ENCODE results near the gene SULF2. TPM values are rescaled to one million over a fixed set of nuclear protein-coding genes. Genes with fewer than 3 reads are reported as not detected.
A peak's percentile ranks its signal among the peaks of the same experiment; 100 is the strongest.

The SULF2 gene
- total and polyA plus RNA-seq, 3 donors from 2014 or later, result 61.5 to 117 (median 95.6) TPM

DNA sequence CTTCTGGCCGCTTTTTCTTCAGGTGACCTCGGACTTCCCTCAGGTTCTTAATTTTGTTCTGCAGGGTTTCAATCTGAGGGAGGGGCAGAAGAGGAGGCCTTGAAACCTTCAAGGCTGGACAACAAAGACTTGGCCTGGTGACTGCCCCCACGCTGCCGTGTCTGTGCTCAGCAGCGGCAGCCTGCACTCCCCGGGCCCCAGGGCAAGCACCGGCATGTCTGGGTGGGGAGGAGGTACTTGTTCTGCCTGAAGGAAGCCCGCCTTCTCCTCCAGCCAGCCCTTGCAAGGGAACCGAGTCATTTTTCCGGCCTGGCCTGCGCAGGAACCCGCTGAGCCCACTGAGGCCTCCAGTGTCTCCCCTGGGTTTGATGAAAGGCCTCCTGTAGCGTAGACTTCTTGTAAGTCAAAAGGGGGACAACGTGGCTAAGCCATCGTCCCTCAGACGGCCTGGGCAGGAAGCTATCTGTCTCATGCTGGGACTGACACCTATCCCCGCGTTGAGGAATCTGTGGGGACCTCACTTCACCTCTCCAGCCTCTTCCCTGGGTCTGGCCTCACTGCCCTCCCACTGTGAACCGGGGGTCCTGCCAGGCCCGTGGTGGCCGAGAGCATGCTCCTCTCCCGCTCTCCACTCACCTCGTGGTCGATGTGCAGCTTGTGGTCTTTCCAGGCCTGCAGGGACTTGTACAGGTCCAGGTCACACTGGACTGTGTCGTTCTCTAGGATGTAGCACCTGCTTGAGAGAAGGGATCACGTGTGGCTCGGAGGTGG is 119.9 kb downstream of the SULF2 start:
- H3K4me3 ChIP-seq, result no peak overlapping the region
- TF ChIP-seq POLR2A (IDR thresholded peaks at IDR 0.05), result no peak
- TF ChIP-seq, protein P1, sequence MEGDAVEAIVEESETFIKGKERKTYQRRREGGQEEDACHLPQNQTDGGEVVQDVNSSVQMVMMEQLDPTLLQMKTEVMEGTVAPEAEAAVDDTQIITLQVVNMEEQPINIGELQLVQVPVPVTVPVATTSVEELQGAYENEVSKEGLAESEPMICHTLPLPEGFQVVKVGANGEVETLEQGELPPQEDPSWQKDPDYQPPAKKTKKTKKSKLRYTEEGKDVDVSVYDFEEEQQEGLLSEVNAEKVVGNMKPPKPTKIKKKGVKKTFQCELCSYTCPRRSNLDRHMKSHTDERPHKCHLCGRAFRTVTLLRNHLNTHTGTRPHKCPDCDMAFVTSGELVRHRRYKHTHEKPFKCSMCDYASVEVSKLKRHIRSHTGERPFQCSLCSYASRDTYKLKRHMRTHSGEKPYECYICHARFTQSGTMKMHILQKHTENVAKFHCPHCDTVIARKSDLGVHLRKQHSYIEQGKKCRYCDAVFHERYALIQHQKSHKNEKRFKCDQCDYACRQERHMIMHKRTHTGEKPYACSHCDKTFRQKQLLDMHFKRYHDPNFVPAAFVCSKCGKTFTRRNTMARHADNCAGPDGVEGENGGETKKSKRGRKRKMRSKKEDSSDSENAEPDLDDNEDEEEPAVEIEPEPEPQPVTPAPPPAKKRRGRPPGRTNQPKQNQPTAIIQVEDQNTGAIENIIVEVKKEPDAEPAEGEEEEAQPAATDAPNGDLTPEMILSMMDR (IDR thresholded peaks at IDR 0.05), result no peak
- H3K9me3 ChIP-seq, result no peaks in the 10 kb centered on the region
- H3K27me3 ChIP-seq, result no peaks in the 10 kb centered on the region
- 71 to 88% methylated on average over 14 to 26 of the region's 27 CpGs for WGBS, 2 donors
- DNase-seq, result peak; percentile 49
- no peaks in the 10 kb centered on the region for H3K36me3 ChIP-seq (ENCODE audit: low read depth, missing control alignments)
- H3K27ac ChIP-seq, result peak overlapping the region; percentile 35 to 69
- H3K4me1 ChIP-seq, result peaks cover 42% of the 10 kb centered on the region
- intact Hi-C loops (cut with DNase I; ENCODE audit: low total_unique reads), result no loop called here

DNA sequence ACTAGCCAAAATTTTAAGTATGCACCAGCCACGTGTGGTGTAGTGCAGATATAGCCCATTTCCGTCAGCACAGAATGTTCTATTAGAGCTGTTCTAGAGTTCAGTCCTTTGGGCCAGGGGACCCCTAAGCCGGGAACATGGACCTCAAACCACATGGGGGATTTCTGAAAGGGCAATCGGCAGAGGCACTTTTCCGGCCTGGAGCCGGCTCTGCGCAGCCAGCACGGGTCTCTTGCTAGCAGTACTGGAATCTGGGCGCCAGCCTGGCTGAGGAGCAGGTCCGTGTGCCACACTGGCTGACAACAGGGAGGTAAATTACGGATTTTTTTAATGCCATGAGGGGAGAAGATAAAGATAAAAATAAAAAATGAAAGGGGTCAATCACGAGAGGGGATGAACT is 120.5 kb downstream of the SULF2 start:
- Histone ChIP-seq H3K27me3 (no peaks in the 10 kb centered on the region), H3K9me3 (no peaks in the 10 kb centered on the region), H3K4me3 (no peak overlapping the region), H3K36me3 (ENCODE audit: low read depth, missing control alignments) (no peaks in the 10 kb centered on the region), H3K4me1 (peaks cover 46% of the 10 kb centered on the region), H3K27ac (peak overlapping the region in 1 of 2 donors; percentile 69)
- no peak for TF ChIP-seq POLR2A (IDR thresholded peaks at IDR 0.05)
- TF ChIP-seq, protein P1 (IDR thresholded peaks at IDR 0.05), result no peak
- DNase-seq, result peak; percentile 31
- 71 to 75% methylated on average over 10 to 12 of the region's 12 CpGs for WGBS, 2 donors
- intact Hi-C loops (cut with DNase I; ENCODE audit: low total_unique reads), result loop anchor here (5.0 kb wide), 1 partner anchor 958 kb away; no protein-coding TSS in a partner anchor

DNA sequence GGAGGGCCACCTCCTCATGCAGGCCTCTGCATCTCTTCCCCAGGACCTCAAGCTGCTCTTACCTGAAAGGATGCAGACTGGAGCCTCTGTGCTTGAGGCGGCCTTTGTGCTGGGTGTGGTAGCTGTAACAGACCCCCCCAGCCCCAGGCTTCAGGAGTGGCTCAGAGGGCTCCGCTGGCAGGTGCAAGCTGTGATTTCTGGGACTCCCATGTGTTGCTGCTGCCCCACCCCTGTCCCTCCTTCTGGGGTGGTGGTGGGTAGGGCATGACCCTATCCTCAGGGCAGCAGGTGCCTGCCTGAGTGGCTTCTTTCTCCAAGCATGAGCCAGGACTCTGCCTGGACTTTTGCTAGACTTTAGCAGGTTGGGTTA is 121.2 kb downstream of the SULF2 start:
- Histone ChIP-seq H3K4me1 (peaks cover 46% of the 10 kb centered on the region), H3K27ac (peak overlapping the region in 1 of 2 donors; percentile 69), H3K9me3 (no peaks in the 10 kb centered on the region), H3K4me3 (no peak overlapping the region), H3K27me3 (no peaks in the 10 kb centered on the region), H3K36me3 (ENCODE audit: low read depth, missing control alignments) (no peaks in the 10 kb centered on the region)
- 91% methylated on average over 2 of the region's 2 CpGs; no CpG with 5 or more reads in 1 of the 2 donors for WGBS, 2 donors
- intact Hi-C loops (cut with DNase I; ENCODE audit: low total_unique reads), result loop anchor here (5.0 kb wide), 1 partner anchor 958 kb away; no protein-coding TSS in a partner anchor
- TF ChIP-seq POLR2A (IDR thresholded peaks at IDR 0.05), result no peak
- TF ChIP-seq, protein P1 (IDR thresholded peaks at IDR 0.05), result no peak
- DNase-seq, result no peak

DNA sequence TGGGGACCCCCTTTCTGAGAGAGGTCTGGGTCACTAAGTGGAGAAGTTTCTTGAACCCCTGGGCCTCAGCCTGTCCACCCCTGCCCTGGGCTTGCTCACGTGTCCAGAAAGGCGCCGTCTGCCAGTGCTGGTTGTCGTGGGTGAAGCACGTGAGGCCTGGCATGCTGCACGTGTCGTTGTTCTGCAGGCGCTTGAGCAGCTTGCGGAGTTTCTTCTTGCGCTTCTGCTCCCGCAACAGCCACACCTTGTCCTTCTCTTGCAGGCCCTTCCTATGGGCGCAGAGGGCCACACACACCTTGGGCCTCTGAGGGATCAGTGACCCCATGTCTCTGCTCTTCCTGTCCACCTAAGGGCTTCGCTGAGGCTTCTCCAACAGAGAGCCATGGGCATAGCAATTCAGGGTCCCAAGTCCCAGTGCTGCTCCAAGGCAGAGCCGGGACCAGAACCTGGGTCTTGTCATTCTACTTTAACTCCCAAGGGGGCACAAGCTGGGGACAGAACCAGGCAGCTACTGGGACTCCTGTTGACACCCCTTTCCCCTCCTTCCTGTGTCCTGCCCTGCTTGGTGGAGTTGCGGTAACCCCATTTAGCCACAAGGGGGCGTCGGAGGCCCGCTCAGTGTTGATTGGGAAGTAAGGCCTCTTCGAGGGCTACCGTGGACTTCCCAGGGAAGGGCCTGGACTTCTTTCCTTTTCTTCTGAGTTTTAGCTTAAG is 121.8 kb downstream of the SULF2 start:
- intact Hi-C loops (cut with DNase I; ENCODE audit: low total_unique reads), result loop anchor here (5.0 kb wide), 1 partner anchor 959 kb away; no protein-coding TSS in a partner anchor
- Histone ChIP-seq H3K27me3 (no peaks in the 10 kb centered on the region), H3K9me3 (no peaks in the 10 kb centered on the region), H3K4me1 (peaks cover 46% of the 10 kb centered on the region), H3K27ac (peak overlapping the region in 1 of 2 donors; percentile 69), H3K4me3 (no peak overlapping the region), H3K36me3 (ENCODE audit: low read depth, missing control alignments) (no peaks in the 10 kb centered on the region)
- DNase-seq, result peak; percentile 87
- TF ChIP-seq POLR2A (IDR thresholded peaks at IDR 0.05), result no peak
- TF ChIP-seq, protein P1 (IDR thresholded peaks at IDR 0.05), result peak; percentile 89 to 99 (median 94)
- 52 to 58% methylated on average over 17 to 20 of the region's 20 CpGs for WGBS, 2 donors

Data from testis (tissue), 3 donors.